ENCODE data around the gene TUSC2.

The TUSC2 gene

DNA sequence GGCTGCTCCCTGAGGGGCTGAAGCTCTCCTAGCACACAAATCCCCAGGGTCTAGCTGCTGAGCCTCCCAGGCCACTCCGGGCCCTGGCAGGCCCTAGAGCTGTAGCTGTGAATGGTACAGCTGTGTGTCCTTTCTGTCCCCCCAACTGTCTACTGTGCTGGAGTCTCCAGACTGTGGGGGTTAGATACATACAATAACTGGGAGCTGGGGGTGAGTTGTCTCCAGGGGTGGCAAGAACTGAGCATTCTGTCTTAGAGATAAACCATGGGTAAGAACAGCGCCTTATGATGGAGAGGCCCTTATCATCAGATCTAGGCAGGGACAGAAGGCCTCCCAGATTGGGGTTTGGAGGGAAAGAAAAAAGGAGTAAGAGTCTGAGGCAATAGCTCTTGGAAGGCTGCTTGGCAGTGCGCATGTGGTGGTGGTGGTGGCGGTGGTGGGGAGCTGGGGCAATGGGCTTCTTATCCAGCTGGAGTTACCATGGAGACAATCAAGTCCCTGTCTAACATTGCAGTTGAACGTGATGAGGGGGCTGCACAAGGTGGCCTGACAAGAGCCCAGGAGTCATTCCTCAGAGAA lies 26.3 kb upstream of the TUSC2 start:
- no peak for DNase-seq (ENCODE audit: low read depth)

- no peak for DNase-seq (ENCODE audit: low read depth)
These were observed 25.4 kb upstream of the TUSC2 start for GRCh38 chr3:50353245-50354004.

DNA sequence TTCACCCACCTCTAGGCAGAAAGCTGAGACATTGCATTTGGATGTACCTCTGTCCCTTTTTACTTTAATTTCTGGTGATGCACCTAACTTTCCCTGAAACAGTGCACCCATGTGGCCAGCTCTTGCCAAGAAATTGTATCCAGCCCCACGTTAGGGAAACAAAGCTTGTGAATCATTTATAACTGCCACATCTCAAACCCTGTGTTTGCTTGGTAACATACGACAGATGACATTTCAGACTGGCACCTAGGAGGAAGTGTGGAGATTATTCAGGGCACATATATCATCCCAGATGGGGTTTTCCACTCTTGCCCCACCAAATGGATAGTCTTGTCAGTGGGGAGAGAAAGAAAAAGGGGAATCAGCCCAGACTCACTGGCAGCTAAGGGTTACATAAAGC lies 24.8 kb upstream of the TUSC2 start:
- DNase-seq (ENCODE audit: low read depth): no peak

GRCh38 chr3:50351323-50351697 lies 23.3 kb upstream of the TUSC2 start:
- no peak for DNase-seq (ENCODE audit: low read depth)

DNA sequence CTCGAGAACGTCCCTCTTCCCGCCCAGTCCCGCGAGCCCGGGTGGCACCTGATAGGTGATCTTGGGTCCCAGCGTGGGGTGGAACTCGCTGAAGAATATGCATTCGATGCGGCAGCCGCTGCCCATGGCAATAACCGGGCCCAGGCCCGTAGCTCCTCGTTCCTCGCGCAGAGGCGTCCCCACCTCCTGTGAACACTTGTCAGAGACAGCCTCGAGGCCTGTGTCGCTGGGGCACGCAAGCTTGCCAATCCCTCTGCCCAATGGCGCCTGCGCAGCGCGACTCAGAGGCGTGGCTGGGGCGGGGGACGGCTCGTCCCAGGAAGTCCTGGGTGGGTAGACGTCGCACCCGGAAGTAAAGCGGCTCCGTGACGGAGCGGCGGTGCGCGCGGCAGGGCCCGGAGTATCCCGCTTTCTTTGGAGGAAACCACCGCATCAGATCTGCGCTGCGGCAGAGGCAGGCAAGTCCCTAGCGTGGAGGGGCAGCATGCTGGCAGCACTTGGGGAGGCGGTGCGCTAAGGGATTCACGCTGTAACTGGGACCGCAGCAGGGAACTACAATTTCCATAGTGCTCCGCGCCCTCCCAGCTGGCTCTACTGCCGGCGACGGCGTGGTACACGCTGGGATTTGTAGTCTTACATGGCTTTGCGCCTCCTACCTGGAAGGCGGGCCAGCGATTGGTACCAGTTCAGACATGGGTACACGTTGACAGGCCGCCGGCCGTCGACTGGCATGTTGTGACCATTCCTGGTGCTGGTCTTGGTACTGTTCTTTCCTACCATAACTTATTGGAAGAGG lies 22.7 kb upstream of the TUSC2 start, which contains the start of the genes CYB561D2 and NPRL2:
CYB561D2 (plus strand) TSS at position 336 of the 796 bp plus-strand sequence. CDS start 572 bp downstream, outside the sequence.
NPRL2 (minus strand) TSS at position 249 of the 796 bp plus-strand sequence; CDS start at position 126, 123 bp downstream.
- DNase-seq (ENCODE audit: low read depth): peak; percentile 99

GRCh38 chr3:50350213-50350526 lies 22.1 kb upstream of the TUSC2 start:
- DNase-seq (ENCODE audit: low read depth): no peak

- DNase-seq (ENCODE audit: low read depth): peak; percentile 61
These were observed 19.3 kb upstream of the TUSC2 start for GRCh38 chr3:50347187-50347813.

- peak; percentile 60 for DNase-seq (ENCODE audit: low read depth)
These were observed 17.7 kb upstream of the TUSC2 start, which contains the start of gene ZMYND10 for GRCh38 chr3:50345586-50346234. TSS of gene ZMYND10 (minus strand) at chr3:50345732. CDS start at chr3:50345579, 153 bp downstream.

DNA sequence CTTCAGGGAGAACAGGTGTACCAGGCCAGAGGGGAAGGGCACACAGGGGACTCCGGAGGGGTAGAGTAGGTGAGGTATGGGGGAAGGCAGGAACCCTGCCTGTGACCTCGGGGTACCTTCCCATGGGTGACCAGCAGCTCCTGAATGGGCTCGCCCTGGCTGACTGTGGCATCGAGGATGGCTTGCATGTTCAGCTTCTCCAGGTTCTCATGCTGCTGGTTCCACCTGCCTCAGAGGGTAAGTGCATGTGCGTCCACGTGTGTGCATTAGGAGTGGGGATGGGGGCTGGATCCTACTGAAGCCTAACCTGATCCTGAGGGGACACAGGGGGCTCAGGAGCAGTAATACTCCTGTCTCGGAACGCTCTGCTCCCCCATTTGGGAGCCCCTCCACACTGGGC lies 17.0 kb upstream of the TUSC2 start:
- no peak for DNase-seq (ENCODE audit: low read depth)

DNA sequence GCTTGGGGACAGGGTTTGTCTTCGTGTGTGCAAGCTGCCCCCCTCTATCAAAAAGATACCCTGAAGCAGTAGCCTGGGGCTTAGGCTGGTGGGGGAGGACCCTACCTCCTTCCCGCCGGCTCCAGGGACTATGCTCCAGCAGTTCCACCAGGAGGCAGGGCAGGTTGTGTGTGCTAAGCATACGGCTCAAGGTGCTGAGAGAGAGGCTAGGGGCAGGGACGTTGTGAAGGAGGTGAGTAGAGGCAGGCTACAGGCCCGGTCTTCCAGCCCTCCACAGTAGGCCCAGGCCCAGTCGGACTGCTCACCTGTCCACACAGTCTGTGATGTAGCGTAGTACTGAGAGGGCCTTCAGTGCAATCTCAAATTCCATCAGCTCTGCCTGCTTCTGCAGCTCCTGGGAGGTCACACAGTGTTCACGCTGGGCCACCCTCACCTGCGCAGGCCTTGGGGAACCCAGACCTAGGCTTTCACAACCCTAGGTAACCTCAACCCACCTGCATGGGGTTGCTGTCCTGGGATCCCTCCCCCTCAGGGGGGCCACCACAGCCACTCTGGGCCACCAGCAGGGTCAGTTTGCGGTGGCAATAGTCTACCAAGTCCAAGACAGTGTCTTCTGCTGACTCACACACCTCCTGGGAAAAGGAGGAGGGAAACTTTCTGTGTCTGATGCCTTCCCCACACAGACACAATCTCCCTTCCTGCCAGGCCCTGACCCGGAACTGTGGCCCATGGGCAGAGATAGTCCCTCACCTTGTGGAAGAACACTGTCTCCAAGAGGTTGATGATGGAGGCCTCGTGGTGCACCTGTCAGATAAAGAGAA lies 15.0 kb upstream of the TUSC2 start:
- no peak for DNase-seq (ENCODE audit: low read depth)

- no peak for DNase-seq (ENCODE audit: low read depth)
These were observed 14.1 kb upstream of the TUSC2 start for GRCh38 chr3:50341996-50342650.

GRCh38 chr3:50341537-50341936 lies 13.5 kb upstream of the TUSC2 start:
- DNase-seq (ENCODE audit: low read depth): no peak

DNA sequence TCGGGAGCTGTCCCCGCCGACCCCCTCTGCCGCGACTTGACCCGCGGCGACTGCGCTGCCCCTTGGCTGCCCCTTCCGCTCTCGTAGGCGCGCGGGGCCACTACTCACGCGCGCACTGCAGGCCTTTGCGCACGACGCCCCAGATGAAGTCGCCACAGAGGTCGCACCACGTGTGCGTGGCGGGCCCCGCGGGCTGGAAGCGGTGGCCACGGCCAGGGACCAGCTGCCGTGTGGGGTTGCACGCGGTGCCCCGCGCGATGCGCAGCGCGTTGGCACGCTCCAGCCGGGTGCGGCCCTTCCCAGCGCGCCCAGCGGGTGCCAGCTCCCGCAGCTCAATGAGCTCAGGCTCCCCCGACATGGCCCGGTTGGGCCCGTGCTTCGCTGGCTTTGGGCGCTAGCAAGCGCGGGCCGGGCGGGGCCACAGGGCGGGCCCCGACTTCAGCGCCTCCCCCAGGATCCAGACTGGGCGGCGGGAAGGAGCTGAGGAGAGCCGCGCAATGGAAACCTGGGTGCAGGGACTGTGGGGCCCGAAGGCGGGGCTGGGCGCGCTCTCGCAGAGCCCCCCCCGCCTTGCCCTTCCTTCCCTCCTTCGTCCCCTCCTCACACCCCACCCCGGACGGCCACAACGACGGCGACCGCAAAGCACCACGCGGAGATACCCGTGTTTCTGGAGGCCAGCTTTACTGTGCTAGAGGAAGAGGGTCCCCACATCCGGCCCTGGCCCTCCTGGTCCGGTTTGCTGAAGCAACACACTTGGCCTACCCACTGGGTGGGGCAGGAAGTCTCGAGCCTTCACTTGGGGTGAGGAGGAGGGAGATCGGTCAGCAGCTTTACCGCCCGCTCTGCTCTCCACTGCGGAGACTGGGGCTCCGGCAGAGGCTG lies 12.7 kb upstream of the TUSC2 start, which contains the start of gene RASSF1:
RASSF1 (minus strand) TSS at position 389 of the 882 bp plus-strand sequence; CDS start at position 358, 31 bp downstream.
- peak; percentile 67 for DNase-seq (ENCODE audit: low read depth)

DNA sequence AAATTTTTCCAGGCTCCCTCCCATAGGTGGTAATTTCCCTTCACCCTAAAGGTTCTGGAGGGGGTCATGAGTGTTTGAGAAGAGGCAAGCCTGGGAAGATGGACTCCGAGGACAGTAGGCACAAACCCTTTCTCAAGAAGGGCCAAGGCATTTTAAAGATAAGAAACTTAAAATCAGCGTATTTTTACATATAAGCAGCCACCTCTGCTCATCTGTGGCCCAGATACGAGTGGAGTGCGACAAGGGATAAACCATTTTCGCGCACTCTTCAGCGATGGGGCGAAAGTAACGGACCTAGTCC lies 12.1 kb upstream of the TUSC2 start:
- no peak for DNase-seq (ENCODE audit: low read depth)

DNA sequence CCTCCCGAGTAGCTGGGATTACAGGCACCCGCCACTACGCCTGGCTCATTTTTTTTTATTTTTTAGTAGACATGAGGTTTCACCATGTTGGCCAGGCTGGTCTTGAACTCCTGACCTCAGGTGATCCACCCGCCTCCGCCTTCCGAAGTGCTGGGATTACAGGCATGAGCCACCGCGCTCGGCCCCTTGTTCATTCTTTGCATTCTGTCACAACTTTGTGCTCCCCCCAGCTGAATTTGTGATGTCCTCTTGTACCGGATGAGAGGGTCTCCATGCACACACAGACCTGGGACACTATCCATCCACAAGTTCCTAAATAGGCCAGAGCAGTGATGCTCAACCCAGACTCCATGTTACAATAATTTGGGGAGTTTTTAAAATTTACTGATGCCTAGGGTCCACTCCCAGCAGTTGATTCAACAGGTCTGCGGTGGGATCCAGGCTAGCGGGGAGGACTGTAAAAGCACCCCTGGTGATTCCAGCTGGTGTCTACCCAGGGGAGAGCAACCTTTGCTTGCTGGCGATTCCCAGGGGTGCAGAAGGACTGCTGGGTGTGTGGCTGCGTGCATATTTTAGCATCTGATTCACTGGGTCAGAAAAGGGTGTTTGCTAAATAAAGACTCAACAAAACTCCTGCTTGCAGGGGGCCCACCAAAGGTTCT lies 11.6 kb upstream of the TUSC2 start:
- no peak for DNase-seq (ENCODE audit: low read depth)

- DNase-seq (ENCODE audit: low read depth): no peak
These were observed 10.9 kb upstream of the TUSC2 start for GRCh38 chr3:50338965-50339364.

DNA sequence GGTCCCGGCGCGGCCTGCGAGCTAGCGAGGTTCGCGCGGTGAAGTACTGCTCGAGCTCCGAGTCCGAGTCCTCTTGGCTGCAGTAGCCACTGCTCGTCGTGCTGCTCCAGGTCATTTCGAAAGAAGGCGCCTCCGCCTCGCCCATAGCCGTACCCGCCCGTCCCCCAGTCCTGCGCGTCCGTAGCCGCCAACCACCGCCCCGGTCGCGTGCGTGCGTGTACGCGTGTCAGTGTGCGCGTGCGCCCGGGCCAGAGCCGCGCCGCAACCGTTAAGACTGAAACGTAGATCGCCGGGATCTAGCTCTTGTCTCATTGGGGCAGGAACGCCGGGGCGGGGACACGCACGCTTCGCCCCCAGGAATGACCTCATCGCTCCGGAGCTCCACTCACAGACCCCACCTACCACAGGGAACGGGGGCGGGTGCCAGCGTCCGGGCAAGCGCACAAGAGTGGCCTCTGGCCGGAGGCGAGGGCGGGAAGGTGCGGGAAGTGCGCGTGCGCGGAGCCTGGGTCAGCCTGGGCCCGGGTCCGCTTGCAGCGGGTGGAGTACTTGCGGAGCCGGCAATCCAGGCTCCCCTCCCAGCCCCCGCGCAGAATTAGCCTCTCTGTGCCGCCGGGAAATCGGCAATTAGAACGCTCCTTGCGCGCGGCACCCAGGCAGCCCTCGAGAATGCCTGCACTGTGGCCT lies 9.3 kb upstream of the TUSC2 start:
- DNase-seq (ENCODE audit: low read depth): peak; percentile 94

- no peak for DNase-seq (ENCODE audit: low read depth)
These were observed 8.6 kb upstream of the TUSC2 start for GRCh38 chr3:50336452-50337174.
